Ammon's horn (tissue), 1 donor: Measurements from ENCODE around the gene CAPN1.
"Not testable (repeated sequence)": the region's sequence is repeated elsewhere in the genome, so short reads cannot be mapped to it uniquely, and the experiment has no call there.

ENCODE experiments used
- DNase-seq: peaks from one replicate; pipeline ENCODE4 v3.0.0-alpha.2; 2016; ENCODE audit warnings: low spot score

The CAPN1 gene

GRCh38 chr11:65181569-65182257 lies at the start of gene CAPN1:
Gene CAPN1 (plus strand): TSS chr11:65181928. CDS start chr11:65182702, 774 bp downstream.
- peak; percentile 54 for DNase-seq

GRCh38 chr11:65132238-65132987 lies 49.3 kb upstream of the CAPN1 start:
- DNase-seq, result no peak

DNA sequence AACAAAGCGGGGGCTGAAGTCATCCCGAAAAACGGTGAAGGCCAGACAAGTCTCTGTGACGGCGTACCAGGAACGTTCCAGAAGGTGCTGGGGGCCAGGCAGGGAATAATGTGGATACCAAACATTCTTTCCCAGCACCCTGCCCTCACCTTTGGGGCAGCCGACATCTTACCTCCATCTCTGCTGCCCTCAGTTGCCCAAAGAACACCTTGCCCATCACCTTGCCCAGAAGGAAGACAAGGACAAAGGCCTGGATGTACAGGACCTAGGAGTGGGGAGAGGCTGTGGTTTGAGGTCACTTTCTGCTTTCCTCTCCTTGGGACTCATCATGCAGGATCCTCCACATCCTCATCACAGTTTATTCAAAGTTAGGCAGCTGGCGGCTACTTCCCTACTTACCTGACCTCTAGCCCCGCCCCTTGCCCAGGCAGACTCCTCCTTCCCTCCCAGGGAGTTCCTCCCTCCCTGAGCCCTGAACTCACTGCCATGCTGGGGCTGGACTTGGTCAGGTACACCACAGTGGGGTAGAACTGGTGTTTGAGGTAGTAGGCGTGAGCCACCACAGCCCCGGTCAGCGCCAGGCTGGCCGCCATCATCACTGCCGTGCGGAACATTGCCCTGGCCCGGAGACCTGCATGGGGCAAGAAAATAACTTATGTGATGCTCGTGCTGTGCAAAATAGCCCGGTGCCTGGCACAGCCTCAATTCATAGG lies 48.6 kb upstream of the CAPN1 start:
- no peak for DNase-seq

DNA sequence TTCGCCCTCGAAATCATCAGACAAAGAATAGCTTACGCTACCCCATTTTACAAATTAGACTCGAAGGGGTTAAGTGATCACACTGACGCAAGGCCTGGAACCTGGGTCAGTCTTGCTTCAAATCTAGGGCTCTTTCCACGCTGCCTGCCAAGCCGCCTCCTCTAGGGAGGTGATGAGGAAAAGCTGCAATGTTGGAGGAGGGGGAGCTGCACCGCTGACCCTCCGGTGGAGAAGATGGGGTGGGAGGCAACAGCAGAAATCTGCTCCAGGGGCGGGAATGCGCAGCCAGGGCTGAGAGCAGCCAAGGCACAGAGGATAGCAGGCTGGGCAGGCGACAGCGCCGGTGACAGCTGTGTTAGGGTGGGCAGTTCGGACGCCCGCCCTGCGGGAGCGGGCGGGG lies 48.0 kb upstream of the CAPN1 start:
- DNase-seq, result no peak

DNA sequence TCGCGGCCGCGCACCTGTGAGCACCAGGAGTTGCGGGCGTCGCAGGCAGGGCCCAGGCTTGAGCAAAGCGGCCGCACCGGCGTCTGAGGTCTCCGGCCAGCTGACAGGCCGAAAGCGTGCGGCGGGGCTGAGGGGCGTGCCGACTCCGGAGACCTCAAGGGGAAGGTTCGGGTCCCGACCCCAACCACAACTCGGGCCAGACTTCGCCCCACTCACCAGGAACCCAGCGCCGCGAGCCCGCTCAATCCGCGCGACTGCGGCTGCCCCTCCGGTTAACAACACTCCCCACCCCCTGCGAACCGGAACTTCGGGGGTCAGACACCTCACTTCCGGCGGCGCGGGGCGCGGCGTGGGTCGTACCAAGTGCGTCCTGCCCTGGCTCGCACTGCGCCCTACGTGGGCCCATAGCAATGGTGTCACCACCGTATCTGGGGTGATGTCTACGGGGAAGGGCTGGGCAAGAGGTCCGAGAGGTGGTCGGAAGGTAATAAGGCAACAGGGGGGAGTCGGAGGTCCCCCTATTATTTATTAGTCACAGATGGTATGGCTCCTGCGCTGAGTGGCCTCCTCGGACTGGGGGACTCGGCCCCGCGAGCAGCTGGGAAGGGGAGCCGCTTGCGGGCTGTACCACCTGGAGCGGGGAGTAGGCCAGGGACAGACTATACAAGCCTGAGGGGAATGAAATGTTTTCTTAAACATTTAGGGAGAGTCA lies 47.3 kb upstream of the CAPN1 start, which contains the start of gene SYVN1:
SYVN1 (minus strand) TSS at position 280 of the 712 bp plus-strand sequence. CDS start 918 bp downstream, outside the sequence.
- peak; percentile 93 for DNase-seq

GRCh38 chr11:65134952-65135632 lies 46.6 kb upstream of the CAPN1 start:
- DNase-seq, result peak; percentile 95

DNA sequence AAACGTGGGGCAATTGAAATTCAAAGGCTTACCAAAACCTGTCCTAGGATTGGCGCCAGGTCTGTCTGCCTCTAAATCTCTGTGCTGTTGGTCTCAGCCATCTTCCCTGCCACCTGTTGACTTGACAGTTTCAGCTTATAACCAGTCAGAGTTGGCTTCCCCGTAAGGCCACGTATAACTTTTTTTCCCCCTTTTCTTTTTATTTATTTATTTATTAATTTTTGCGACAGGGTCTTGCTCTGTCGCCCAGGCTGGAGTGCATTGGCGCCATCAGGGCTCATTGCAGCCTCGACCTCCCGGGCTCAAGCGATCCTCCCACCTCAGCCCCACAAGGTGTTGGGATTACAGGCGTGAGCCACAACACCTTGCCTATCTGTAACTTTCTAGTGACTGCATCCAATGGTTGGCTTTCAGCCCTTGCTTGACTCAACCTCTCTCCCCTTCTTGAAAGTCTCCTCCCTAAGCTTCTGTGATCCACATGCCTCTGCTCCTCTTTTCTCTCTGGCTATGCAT lies 46.0 kb upstream of the CAPN1 start:
- no peak for DNase-seq

DNA sequence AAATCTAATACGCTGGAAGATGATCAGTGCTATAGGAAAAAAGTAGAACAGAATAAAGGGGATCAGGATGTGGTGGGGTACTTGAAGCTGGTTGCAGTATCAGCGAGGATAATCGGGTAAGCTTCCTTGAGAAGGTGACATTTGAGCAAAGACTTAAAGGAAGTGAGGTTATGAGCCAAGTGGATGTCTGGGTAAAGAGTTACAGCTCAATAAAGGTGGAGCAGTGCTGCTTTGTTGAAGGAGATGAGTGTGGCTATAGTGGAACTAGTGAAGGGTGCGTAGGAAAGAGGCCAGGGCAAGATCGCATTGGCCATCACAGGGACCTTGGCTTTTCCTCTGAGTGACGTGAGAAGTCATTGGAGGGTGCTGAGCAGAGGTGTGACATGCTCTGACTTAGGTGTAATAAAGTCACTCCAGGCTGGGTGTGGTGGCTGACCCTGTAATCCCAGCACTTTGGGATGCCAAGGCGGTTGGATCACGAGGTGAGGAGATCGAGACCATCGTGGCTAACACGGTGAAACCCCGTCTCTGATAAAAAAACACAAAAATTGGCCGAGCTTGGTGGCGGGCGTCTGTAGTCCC lies 45.1 kb upstream of the CAPN1 start:
- no peak for DNase-seq

DNA sequence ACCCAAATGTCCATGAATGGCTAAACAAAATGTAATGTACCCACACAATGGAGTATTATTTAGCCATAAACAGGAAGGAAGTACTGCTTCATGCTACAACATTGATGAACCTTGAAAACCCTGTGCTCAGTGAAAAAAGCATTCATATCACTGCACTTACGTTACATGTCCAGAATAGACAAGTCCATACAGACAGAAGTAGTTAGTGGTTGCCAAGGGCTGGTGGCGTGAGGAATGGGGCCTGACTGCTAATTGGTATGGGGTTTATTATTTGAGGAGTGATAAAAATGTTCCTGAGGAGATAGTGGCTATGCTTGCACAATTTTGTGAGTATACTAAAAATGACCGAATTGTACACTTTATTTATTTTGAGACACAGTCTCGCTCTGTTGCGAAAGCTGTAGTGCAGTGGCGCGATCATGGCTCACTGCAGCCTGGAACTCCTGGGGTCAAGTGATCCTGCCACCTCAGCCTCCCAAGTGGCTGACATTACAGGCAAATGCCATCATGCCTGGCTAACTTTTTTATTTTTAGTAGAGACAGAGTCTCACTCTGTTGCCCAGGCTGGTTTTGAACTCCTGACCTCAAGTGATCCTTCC lies 39.7 kb upstream of the CAPN1 start:
- no peak for DNase-seq

- no peak for DNase-seq
These were observed 34.2 kb upstream of the CAPN1 start for GRCh38 chr11:65147352-65148075.

GRCh38 chr11:65148657-65149056 lies 33.1 kb upstream of the CAPN1 start:
- DNase-seq, result no peak

DNA sequence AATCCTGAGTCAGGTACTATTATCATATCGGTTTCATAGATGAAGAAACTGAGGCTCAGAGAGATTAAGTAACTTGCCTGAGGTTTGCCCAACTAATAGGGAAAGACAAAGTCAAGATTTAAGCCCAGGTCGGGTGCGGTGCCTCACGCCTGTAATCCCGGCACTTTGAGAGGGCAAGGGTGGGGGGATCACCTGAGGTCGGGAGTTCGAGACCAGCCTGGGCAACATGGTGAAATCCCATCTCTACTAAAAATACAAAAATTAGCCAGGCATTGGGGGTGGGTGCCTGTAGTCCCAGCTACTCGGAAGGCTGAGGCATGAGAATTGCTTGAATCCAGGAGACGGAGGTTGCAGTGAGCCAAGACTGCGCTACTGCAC lies 31.6 kb upstream of the CAPN1 start:
- not testable (repeated sequence) for DNase-seq

GRCh38 chr11:65150509-65151299 lies 31.0 kb upstream of the CAPN1 start:
- DNase-seq, result peak; percentile 78

GRCh38 chr11:65151331-65151899 lies 30.3 kb upstream of the CAPN1 start:
- no peak for DNase-seq

DNA sequence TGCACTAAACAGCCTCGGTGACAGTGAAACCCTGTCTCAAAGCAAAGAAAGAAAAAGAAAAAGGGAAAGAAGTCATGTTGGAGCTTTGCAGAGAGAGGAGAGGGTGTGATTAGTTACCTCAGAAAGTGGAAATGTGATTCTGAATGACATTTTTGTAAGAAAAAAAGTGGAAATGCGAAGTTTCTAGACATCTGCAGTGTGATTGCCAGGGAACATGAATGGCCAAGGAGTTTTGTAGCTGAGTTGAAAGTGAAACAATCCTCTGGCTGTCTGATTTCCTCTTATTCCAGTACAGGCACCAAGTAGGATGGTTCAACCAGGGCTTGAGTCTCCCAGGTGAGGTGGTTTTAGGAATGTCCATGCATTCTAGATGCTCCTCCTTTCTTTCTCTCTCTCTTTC lies 29.6 kb upstream of the CAPN1 start:
- no peak for DNase-seq

DNA sequence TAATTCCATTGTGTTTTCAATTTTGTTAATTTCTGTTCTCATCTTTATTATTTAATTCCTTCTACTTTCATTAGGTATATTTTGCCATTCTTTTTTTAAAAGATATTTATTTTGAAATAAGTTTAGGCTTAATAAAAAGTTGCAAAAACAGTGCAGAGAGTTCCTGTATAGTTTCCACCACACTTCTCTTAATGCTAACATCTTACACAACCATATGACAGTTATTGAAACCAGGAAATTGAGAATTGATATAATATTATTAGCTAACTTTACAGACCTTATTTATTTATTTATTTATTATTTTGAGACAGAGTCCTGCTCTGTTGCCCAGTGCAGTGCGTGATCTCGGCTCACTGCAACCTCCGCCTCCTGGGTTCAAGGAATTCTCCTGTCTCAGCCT lies 25.5 kb upstream of the CAPN1 start:
- no peak for DNase-seq

- no peak for DNase-seq
These were observed 24.8 kb upstream of the CAPN1 start for GRCh38 chr11:65156926-65157325.

- DNase-seq, result no peak
These were observed 24.4 kb upstream of the CAPN1 start for GRCh38 chr11:65157336-65157735.

DNA sequence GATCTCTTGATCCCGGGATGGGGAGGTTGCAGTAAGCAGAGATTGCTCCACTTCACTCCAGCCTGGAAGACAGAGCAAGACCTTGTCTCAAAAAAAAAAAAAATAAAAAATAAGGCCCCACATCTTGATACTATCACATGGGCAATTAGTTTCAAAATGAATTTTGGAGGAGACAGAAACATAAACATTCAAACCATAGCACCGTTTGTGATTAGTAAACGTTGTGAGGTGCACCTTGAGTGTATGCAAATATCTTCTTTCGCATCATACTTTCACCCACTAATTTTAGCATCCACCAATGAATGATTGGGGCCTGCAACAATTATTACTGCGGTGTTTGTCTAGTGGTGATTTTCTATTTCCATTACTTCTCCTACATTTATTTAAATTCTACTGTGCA lies 22.7 kb upstream of the CAPN1 start:
- no peak for DNase-seq
